H1 (cell line): Measurements from ENCODE around the gene LGALS3. TPM values are rescaled to one million over a fixed set of nuclear protein-coding genes. Genes with fewer than 3 reads are reported as not detected.

Experiments used
- CTCF ChIA-PET: fragments of 300-600 bp; sonication (Branson Sonifier 250); formaldehyde crosslinking; loops from one replicate; lab custom pipeline; 2021; ENCODE audit not compliant: partially characterized antibody; lab: Charles Lee
- POLR2A ChIA-PET: fragments of 300-600 bp; sonication (Branson Sonifier 250); formaldehyde crosslinking; loops from one replicate; lab custom pipeline; 2021; ENCODE audit warnings: inconsistent platforms; ENCODE audit not compliant: partially characterized antibody; lab: Charles Lee
- DNase-seq, 2 experiments: peaks; one replicate each; pipeline versions ENCODE4 v3.0.0 to v3.0.0-alpha.2; 2010 to 2022; ENCODE audit warnings: low spot score in 2 of 2, low read depth in 1 of 2, mixed read lengths in 1 of 2
- FAIRE-seq: peaks from 2 replicates; lab custom pipeline; 2011; peaks lifted over from hg19 to GRCh38; lab: Jason Lieb, UNC
- H2AFZ ChIP-seq: 2 replicates; pipeline ENCODE4 v1.8.1; 2012; ENCODE audit warnings: low read length, inconsistent platforms
- H2AK5ac ChIP-seq: 2 replicates; pipeline ENCODE4 v1.6.1; 2013; ENCODE audit warnings: low read depth, low read length
- H2BK120ac ChIP-seq: replicated peaks from 2 replicates; pipeline ENCODE3; 2013; ENCODE audit warnings: low read depth, low read length, inconsistent platforms
- H2BK12ac ChIP-seq: 2 replicates; pipeline ENCODE4 v1.6.1; 2013; ENCODE audit warnings: low read depth, low read length
- H2BK15ac ChIP-seq: 2 replicates; pipeline ENCODE4 v1.6.1; 2013; ENCODE audit warnings: low read length
- H2BK20ac ChIP-seq: 2 replicates; pipeline ENCODE4 v1.6.1; 2013; ENCODE audit warnings: low read length
- H2BK5ac ChIP-seq: 2 replicates; pipeline ENCODE4 v1.6.1; 2013; ENCODE audit warnings: low read depth, low read length
- H3K14ac ChIP-seq: 2 replicates; pipeline ENCODE4 v1.6.1; 2013; ENCODE audit warnings: inconsistent platforms; ENCODE audit not compliant: insufficient read length
- H3K18ac ChIP-seq: 2 replicates; pipeline ENCODE4 v1.6.1; 2013; ENCODE audit warnings: low read length; ENCODE audit errors: extremely low read depth
- H3K23ac ChIP-seq: 2 replicates; pipeline ENCODE4 v1.6.1; 2013; ENCODE audit warnings: inconsistent platforms; ENCODE audit not compliant: insufficient read length
- H3K23me2 ChIP-seq: 2 replicates; pipeline ENCODE4 v1.6.1; 2013; ENCODE audit warnings: low read depth, low read length
- H3K27ac ChIP-seq: 2 replicates; pipeline ENCODE4 v1.6.1; 2011; ENCODE audit warnings: low read depth, low read length, inconsistent platforms
- H3K27me3 ChIP-seq, 4 experiments: replicated peaks in 1 of 4; 1 replicate in 1 of 4; 2 replicates in 3 of 4; pipeline versions ENCODE4 v1.6.1 to v1.8.1; 2011 to 2013; ENCODE audit warnings: low read length in 3 of 4, mild to moderate bottlenecking in 3 of 4, inconsistent platforms in 2 of 4, mixed read lengths in 2 of 4, moderate library complexity in 1 of 4; ENCODE audit not compliant: control insufficient read depth in 3 of 4, insufficient read depth in 3 of 4; ENCODE audit errors: extremely low read depth in 1 of 4
- H3K36me3 ChIP-seq, 4 experiments: 2 replicates each; pipeline versions ENCODE4 v1.6.1 to v1.8.1; 2011 to 2013; ENCODE audit warnings: mild to moderate bottlenecking in 4 of 4, low read length in 3 of 4, moderate library complexity in 2 of 4, control low read depth in 1 of 4, inconsistent platforms in 1 of 4; ENCODE audit not compliant: insufficient read depth in 4 of 4, control insufficient read depth in 2 of 4
- H3K4ac ChIP-seq: replicated peaks from 2 replicates; pipeline ENCODE3; 2013; ENCODE audit warnings: low read length, low read depth, mixed read lengths, inconsistent platforms; ENCODE audit not compliant: insufficient read length
- H3K4me1 ChIP-seq, 4 experiments: replicated peaks in 1 of 4; 1 replicate in 1 of 4; 2 replicates in 3 of 4; pipeline versions ENCODE4 v1.6.1 to v1.8.1; 2011 to 2013; ENCODE audit warnings: low read length in 3 of 4, inconsistent platforms in 2 of 4, mixed read lengths in 1 of 4; ENCODE audit not compliant: insufficient read depth in 4 of 4, control insufficient read depth in 3 of 4
- H3K4me2 ChIP-seq, 2 experiments: 2 replicates each; pipeline versions ENCODE4 v1.6.1 to v1.8.1; 2011 to 2013; ENCODE audit warnings: low read depth in 2 of 2, low read length in 2 of 2, control low read depth in 1 of 2, inconsistent platforms in 1 of 2, mild to moderate bottlenecking in 1 of 2; ENCODE audit not compliant: insufficient read depth in 1 of 2
- H3K4me3 ChIP-seq, 4 experiments: fragments of 200-600, 300-600 bp in 1 of 4; sonication (generic), shearing (Covaris generic), sonication (Bioruptor Twin) in 1 of 4; 2 replicates each; pipeline versions ENCODE4 v1.5.1 to v1.8.1; 2011 to 2016; ENCODE audit warnings: low read length in 4 of 4, low read depth in 3 of 4, control low read depth in 2 of 4, inconsistent platforms in 2 of 4, mild to moderate bottlenecking in 2 of 4, mixed read lengths in 1 of 4, moderate library complexity in 1 of 4; ENCODE audit not compliant: insufficient read depth in 2 of 4; ENCODE audit errors: extremely low read depth in 1 of 4
- H3K56ac ChIP-seq: replicated peaks from 2 replicates; pipeline ENCODE3; 2013; ENCODE audit warnings: low read depth, mild to moderate bottlenecking, mixed read lengths, low read length, inconsistent platforms; ENCODE audit not compliant: insufficient read length
- H3K79me1 ChIP-seq: 2 replicates; pipeline ENCODE4 v1.6.1; 2013; ENCODE audit warnings: low read depth, low read length, control low read depth
- H3K79me2 ChIP-seq, 2 experiments: 2 replicates each; pipeline versions ENCODE4 v1.6.1 to v1.8.1; 2012 to 2013; ENCODE audit warnings: low read length in 2 of 2, mild to moderate bottlenecking in 2 of 2, inconsistent platforms in 1 of 2; ENCODE audit not compliant: insufficient read depth in 2 of 2, control insufficient read depth in 1 of 2
- H3K9ac ChIP-seq, 4 experiments: replicated peaks in 1 of 4; 1 replicate in 1 of 4; 2 replicates in 3 of 4; pipeline versions ENCODE4 v1.6.1 to v1.8.1; 2011 to 2013; ENCODE audit warnings: low read depth in 3 of 4, low read length in 3 of 4, control low read depth in 2 of 4, mild to moderate bottlenecking in 2 of 4, moderate library complexity in 2 of 4, inconsistent platforms in 1 of 4; ENCODE audit errors: extremely low read depth in 1 of 4
- H3K9me3 ChIP-seq, 2 experiments: 2 replicates each; pipeline versions ENCODE4 v1.6.1 to v1.8.1; 2012 to 2013; ENCODE audit warnings: mild to moderate bottlenecking in 2 of 2, moderate library complexity in 2 of 2, control low read depth in 1 of 2, inconsistent platforms in 1 of 2, low read depth in 1 of 2, low read length in 1 of 2, mixed read lengths in 1 of 2; ENCODE audit not compliant: insufficient read depth in 2 of 2
- H4K20me1 ChIP-seq, 2 experiments: replicated peaks in 1 of 2; 2 replicates each; pipeline versions ENCODE3 to v1.8.1; 2011 to 2013; ENCODE audit warnings: inconsistent platforms in 2 of 2, low read length in 2 of 2, mild to moderate bottlenecking in 1 of 2; ENCODE audit not compliant: insufficient read depth in 2 of 2, control insufficient read depth in 1 of 2
- H4K5ac ChIP-seq: 2 replicates; pipeline ENCODE4 v1.6.1; 2013; ENCODE audit warnings: low read length, low read depth, mixed read lengths, inconsistent platforms; ENCODE audit not compliant: insufficient read length
- H4K8ac ChIP-seq: 2 replicates; pipeline ENCODE4 v1.8.0; 2013; ENCODE audit warnings: mild to moderate bottlenecking, moderate library complexity, low read length, inconsistent platforms; ENCODE audit not compliant: insufficient read depth; ENCODE audit errors: extremely low read depth
- H4K91ac ChIP-seq: replicated peaks from 2 replicates; pipeline ENCODE3; 2013; ENCODE audit warnings: low read length, mixed read lengths, inconsistent platforms; ENCODE audit not compliant: insufficient read length
- CBX8 ChIP-seq: fragments of 300-800, 300-1000 bp; sonication (generic); IDR thresholded peaks from 2 replicates; pipeline ENCODE4 v1.7.1; 2016; ENCODE audit warnings: low read depth, low read length, borderline replicate concordance
- CHD1 ChIP-seq: IDR thresholded peaks from 2 replicates; pipeline ENCODE4 v1.6.1; 2012; ENCODE audit warnings: low read depth, low read length, improper control_type of control experiment
- CHD2 ChIP-seq: IDR thresholded peaks from 2 replicates; pipeline ENCODE4 v1.6.1; 2012; ENCODE audit warnings: low read length, improper control_type of control experiment
- CREB1 ChIP-seq: IDR thresholded peaks from 2 replicates; pipeline ENCODE4 v1.6.1; 2012; ENCODE audit warnings: inconsistent platforms
- EZH2 ChIP-seq: fragments of 200-600 bp; sonication (generic); IDR thresholded peaks from 2 replicates; pipeline ENCODE4 v1.7.1; 2012; ENCODE audit warnings: low read depth, mild to moderate bottlenecking, moderate library complexity, low read length, inconsistent platforms; ENCODE audit not compliant: severe bottlenecking
- GTF2F1 ChIP-seq: IDR thresholded peaks from 2 replicates; pipeline ENCODE4 v1.6.1; 2012; ENCODE audit warnings: low read depth, low read length, improper control_type of control experiment, borderline replicate concordance
- HDAC6 ChIP-seq: IDR thresholded peaks from one replicate; pipeline ENCODE4 v1.7.1; 2012; ENCODE audit warnings: low read depth, mild to moderate bottlenecking, inconsistent platforms, low read length, moderate library complexity
- NANOG ChIP-seq: IDR thresholded peaks from 2 replicates; pipeline ENCODE4 v1.6.1; 2011; ENCODE audit warnings: low read length, low read depth, mild to moderate bottlenecking, inconsistent platforms; ENCODE audit not compliant: insufficient read depth, poor library complexity, severe bottlenecking
- NRF1 ChIP-seq: IDR thresholded peaks from 2 replicates; pipeline ENCODE4 v1.6.1; 2011; ENCODE audit warnings: mild to moderate bottlenecking, low read depth, low read length, improper control_type of control experiment
- RNF2 ChIP-seq: fragments of 200-900, 300-1000 bp; sonication (generic); IDR thresholded peaks from 2 replicates; pipeline ENCODE4 v1.7.1; 2016; ENCODE audit warnings: borderline replicate concordance, low read depth, mild to moderate bottlenecking, antibody characterized with exemption, low read length; ENCODE audit not compliant: poor library complexity, severe bottlenecking; ENCODE audit errors: missing control alignments
- SP1 ChIP-seq: IDR thresholded peaks from 2 replicates; pipeline ENCODE4 v1.6.1; 2011; ENCODE audit warnings: low read depth, low read length
- SRF ChIP-seq: IDR thresholded peaks from 2 replicates; pipeline ENCODE4 v1.6.1; 2011; ENCODE audit warnings: mild to moderate bottlenecking, low read depth, low read length, moderate library complexity
- ZNF274 ChIP-seq: IDR thresholded peaks from 2 replicates; pipeline ENCODE4 v1.7.0; 2012; ENCODE audit warnings: low read length, borderline replicate concordance; ENCODE audit errors: extremely low read depth
- WGBS, 2 experiments: shearing (Covaris generic) in 1 of 2; methylation state at CpG; one replicate each; pipeline versions ENCODE4 v1.1.6 to v1.1.7; 2013 to 2015; ENCODE audit warnings: low lambda C conversion rate in 2 of 2, mixed read lengths in 2 of 2, inconsistent platforms in 1 of 2, low coverage in 1 of 2, missing lambda C conversion rate in 1 of 2; ENCODE audit not compliant: insufficient replicate concordance in 2 of 2, insufficient coverage in 1 of 2, insufficient read length in 1 of 2; ENCODE audit errors: extremely low coverage in 1 of 2, missing lambda C conversion rate in 1 of 2; 5-methylcytosine and 5-hydroxymethylcytosine counted together
- polyA plus RNA-seq, 7 experiments: library from polyadenylated mRNA; depleted of rRNA in 3 of 7; stranded (reverse) in 5 of 7; unstranded in 2 of 7; fragments of >200 nt in 5 of 7; fragments of 200-250 nt in 2 of 7; gene quantifications; 1 replicate in 5 of 7; 2 replicates in 1 of 7; 4 replicates in 1 of 7; pipeline versions ENCODE4 v1.2.1 to v1.2.3, GENCODE V29; 2011 to 2013; ENCODE audit warnings: missing spikeins in 2 of 7, mixed read lengths in 2 of 7
- total RNA-seq: library from RNA; stranded (reverse); fragmentation: NEBNext Ultra II Directional; extraction: Animal tissue kit (Norgen Biotek cat#: 25700); gene quantifications from 2 replicates; pipeline ENCODE4 v1.2.1, GENCODE V29; 2021
- TF ChIP-seq, protein P1 (sequence below): IDR thresholded peaks from 2 replicates; pipeline ENCODE4 v1.6.1; 2012; ENCODE audit warnings: inconsistent platforms

Gene LGALS3
- total and polyA plus RNA-seq, 2 of the 8 experiments (the other 6 are each of a cell fraction or from before 2014, with no cell fraction given): 9.7 to 14.5 TPM

- Histone ChIP-seq H3K4me3 (no peak overlapping the region), H3K36me3 (peaks cover 0 to 6% (median 3%) of the 10 kb centered on the region in 4 experiments; a peak in 2 of 8 replicates), H4K20me1 (no peaks in the 10 kb centered on the region), H3K4me1 (no peaks in the 10 kb centered on the region), H2BK5ac (no peak overlapping the region), H3K4ac (no peak overlapping the region), H3K14ac (no peak overlapping the region), H3K9ac (no peak overlapping the region), H3K56ac (no peak overlapping the region), H2AFZ (no peak overlapping the region), H2BK20ac (no peak overlapping the region), H2BK12ac (no peak overlapping the region), H4K8ac (no peak overlapping the region), H3K27me3 (no peaks in the 10 kb centered on the region), H4K5ac (no peak overlapping the region), H3K23me2 (no peaks in the 10 kb centered on the region; the same call in 1 of the 2 replicates), H2BK15ac (no peak overlapping the region), H3K27ac (no peak overlapping the region), H3K4me2 (no peak overlapping the region), H3K79me2 (no peaks in the 10 kb centered on the region), H3K23ac (no peak overlapping the region), H4K91ac (no peak overlapping the region), H2AK5ac (no peak overlapping the region), H3K9me3 (no peaks in the 10 kb centered on the region), H3K79me1 (no peaks in the 10 kb centered on the region), H2BK120ac (no peak overlapping the region), H3K18ac (no peak overlapping the region)
- FAIRE-seq (no peak), DNase-seq (no peak)
- ChIA-PET POLR2A (interaction anchor here (1.0 to 1.2 kb wide), 3 partner anchors 25 to 85 kb away, joined by 3 to 6 read pairs (median 4); partner anchors contain the start of gene MAPK1IP1L), CTCF (interaction anchor here (0.6 to 1.3 kb wide), 4 partner anchors 43 to 569 kb away, joined by 3 read pairs; no protein-coding TSS in a partner anchor)
- WGBS, 2 experiments: 91% methylated on average over 3 of the region's 3 CpGs; no CpG with 5 or more reads in 1 of the 2 experiments
- no peak for TF ChIP-seq NANOG
- no peak for TF ChIP-seq GTF2F1
- no peak for TF ChIP-seq CREB1
- no peak for TF ChIP-seq ZNF274
- TF ChIP-seq CBX8: no peak
- no peak for TF ChIP-seq RNF2
- no peak for TF ChIP-seq CHD2
- TF ChIP-seq SP1: no peak
- no peak for TF ChIP-seq EZH2
- TF ChIP-seq CHD1: no peak
- TF ChIP-seq, protein P1, sequence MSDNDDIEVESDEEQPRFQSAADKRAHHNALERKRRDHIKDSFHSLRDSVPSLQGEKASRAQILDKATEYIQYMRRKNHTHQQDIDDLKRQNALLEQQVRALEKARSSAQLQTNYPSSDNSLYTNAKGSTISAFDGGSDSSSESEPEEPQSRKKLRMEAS: no peak
- no peak for TF ChIP-seq NRF1
- TF ChIP-seq HDAC6: no peak
- no peak for TF ChIP-seq SRF
These were observed 7.2 kb downstream of the LGALS3 start for GRCh38 chr14:55136241-55136640.
